Mammary epithelial cell (primary cell): ENCODE data around the gene PPP1R13B.

ENCODE experiments used
- EZH2 ChIP-seq: IDR thresholded peaks from 2 replicates; pipeline ENCODE4 v1.6.1; 2012; ENCODE audit warnings: low read length, inconsistent platforms, borderline replicate concordance
- TF ChIP-seq, protein P1 (sequence below), 2 donors: IDR thresholded peaks in 1 of 2; conservative IDR thresholded peaks in 1 of 2; 2 replicates each; pipeline ENCODE4 v1.5.1; 2011 to 2012; ENCODE audit warnings: inconsistent platforms in 2 of 2, low read length in 2 of 2, mild to moderate bottlenecking in 2 of 2, control low read depth in 1 of 2, low read depth in 1 of 2; ENCODE audit not compliant: insufficient read depth in 1 of 2; ENCODE audit errors: extremely low read depth in 1 of 2

DNA sequence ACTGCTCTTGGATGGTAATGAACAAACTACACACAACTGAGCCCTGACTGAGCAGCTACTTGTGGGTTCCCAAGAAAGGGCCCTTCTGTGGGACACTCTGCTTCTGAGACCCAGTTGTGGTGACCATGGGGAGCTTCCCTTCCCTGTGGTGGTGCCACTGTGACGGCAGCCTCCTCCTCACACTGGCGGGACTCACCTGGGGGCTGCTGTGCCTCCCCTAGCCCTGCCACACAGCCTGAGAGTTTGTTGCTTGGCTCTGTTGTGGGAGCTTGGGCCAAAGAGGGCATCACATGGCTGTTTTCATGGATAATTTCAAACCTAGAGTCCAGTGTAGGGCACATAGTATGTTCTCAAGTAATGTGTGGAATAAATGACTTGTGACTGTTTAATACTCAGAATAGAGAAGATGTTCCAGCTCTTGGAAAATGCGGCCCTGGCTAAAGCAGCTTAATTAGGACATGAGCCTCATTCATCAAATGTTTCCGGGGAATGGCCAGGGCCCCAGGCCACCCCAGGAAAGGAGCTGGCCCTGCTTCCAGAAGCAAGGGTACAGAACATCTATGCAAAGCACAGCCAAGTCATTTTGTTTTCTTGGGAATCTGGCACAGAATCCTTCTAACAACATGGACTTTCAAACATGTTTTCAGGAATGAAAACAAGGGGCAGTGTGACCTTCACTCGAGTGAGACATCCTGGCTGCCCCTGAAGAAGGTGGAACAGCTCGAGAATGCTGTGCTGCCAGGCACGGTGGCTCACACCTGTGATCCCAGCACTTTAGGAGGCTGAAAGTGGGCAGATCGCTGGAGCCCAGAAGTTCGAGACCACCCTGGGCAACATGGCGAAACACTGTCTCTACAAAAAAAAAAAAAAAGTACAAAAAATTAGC, 110.6 kb downstream of the PPP1R13B start:
- TF ChIP-seq, protein P1, sequence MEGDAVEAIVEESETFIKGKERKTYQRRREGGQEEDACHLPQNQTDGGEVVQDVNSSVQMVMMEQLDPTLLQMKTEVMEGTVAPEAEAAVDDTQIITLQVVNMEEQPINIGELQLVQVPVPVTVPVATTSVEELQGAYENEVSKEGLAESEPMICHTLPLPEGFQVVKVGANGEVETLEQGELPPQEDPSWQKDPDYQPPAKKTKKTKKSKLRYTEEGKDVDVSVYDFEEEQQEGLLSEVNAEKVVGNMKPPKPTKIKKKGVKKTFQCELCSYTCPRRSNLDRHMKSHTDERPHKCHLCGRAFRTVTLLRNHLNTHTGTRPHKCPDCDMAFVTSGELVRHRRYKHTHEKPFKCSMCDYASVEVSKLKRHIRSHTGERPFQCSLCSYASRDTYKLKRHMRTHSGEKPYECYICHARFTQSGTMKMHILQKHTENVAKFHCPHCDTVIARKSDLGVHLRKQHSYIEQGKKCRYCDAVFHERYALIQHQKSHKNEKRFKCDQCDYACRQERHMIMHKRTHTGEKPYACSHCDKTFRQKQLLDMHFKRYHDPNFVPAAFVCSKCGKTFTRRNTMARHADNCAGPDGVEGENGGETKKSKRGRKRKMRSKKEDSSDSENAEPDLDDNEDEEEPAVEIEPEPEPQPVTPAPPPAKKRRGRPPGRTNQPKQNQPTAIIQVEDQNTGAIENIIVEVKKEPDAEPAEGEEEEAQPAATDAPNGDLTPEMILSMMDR (conservative IDR thresholded peaks at IDR 0.05 in 1 of 2, IDR thresholded peaks at IDR 0.05 in 1 of 2; ENCODE audit: extremely low read depth in 1 of 2, insufficient read depth in 1 of 2, low read depth in 1 of 2, low read length in 2 of 2) = no peak
- no peak for TF ChIP-seq EZH2
